ENCODE data around the gene KRT7.
"Not testable (repeated sequence)": the region's sequence is repeated elsewhere in the genome, so short reads cannot be mapped to it uniquely, and the experiment has no call there.

KRT7 gene

GRCh38 chr12:52255926-52256583 lies 23.0 kb downstream of the KRT7 start:
- no peak for DNase-seq (ENCODE audit: low read depth in 2 of 2)

GRCh38 chr12:52256584-52256935 lies 23.5 kb downstream of the KRT7 start:
- no peak for DNase-seq (ENCODE audit: low read depth in 2 of 2)

GRCh38 chr12:52257074-52257551 lies 24.1 kb downstream of the KRT7 start:
- no peak for DNase-seq (ENCODE audit: low read depth in 2 of 2)

GRCh38 chr12:52257922-52258321 lies 24.9 kb downstream of the KRT7 start:
- not testable (repeated sequence) for DNase-seq (ENCODE audit: low read depth in 2 of 2)

- DNase-seq (ENCODE audit: low read depth in 2 of 2) = no peak
Observed at GRCh38 chr12:52258335-52258901, 25.4 kb downstream of the KRT7 start.

GRCh38 chr12:52259657-52260243 lies 26.7 kb downstream of the KRT7 start:
- no peak for DNase-seq (ENCODE audit: low read depth in 2 of 2)

GRCh38 chr12:52260361-52261207 lies 27.5 kb downstream of the KRT7 start:
- no peak for DNase-seq (ENCODE audit: low read depth in 2 of 2)

- no peak for DNase-seq (ENCODE audit: low read depth in 2 of 2)
Observed at GRCh38 chr12:52261208-52261484, 28.1 kb downstream of the KRT7 start.

GRCh38 chr12:52262286-52262685 lies 29.2 kb downstream of the KRT7 start:
- no peak for DNase-seq (ENCODE audit: low read depth in 2 of 2)

GRCh38 chr12:52263761-52264434 lies 30.9 kb downstream of the KRT7 start:
- no peak for DNase-seq (ENCODE audit: low read depth in 2 of 2)

GRCh38 chr12:52264435-52264825 lies 31.4 kb downstream of the KRT7 start:
- no peak for DNase-seq (ENCODE audit: low read depth in 2 of 2)

- DNase-seq (ENCODE audit: low read depth in 2 of 2) = no peak
Observed at GRCh38 chr12:52266514-52266913, 33.5 kb downstream of the KRT7 start.

GRCh38 chr12:52267266-52267665 lies 34.2 kb downstream of the KRT7 start:
- DNase-seq (ENCODE audit: low read depth in 2 of 2) = no peak

- DNase-seq (ENCODE audit: low read depth in 2 of 2) = no peak
Observed at GRCh38 chr12:52267699-52268098, 34.7 kb downstream of the KRT7 start.

GRCh38 chr12:52268212-52268611 lies 35.2 kb downstream of the KRT7 start:
- DNase-seq (ENCODE audit: low read depth in 2 of 2) = no peak

GRCh38 chr12:52270541-52271070 lies 37.6 kb downstream of the KRT7 start:
- DNase-seq (ENCODE audit: low read depth in 2 of 2) = no peak

- no peak for DNase-seq (ENCODE audit: low read depth in 2 of 2)
Observed at GRCh38 chr12:52271158-52271557, 38.1 kb downstream of the KRT7 start.

- DNase-seq (ENCODE audit: low read depth in 2 of 2) = no peak
Observed at GRCh38 chr12:52274521-52275120, 41.6 kb downstream of the KRT7 start, which contains the start of gene KRT86. TSS of gene KRT86 (plus strand) at chr12:52274645. CDS start at chr12:52301917, 27,272 bp downstream.

- DNase-seq (ENCODE audit: low read depth in 2 of 2) = no peak
Observed at GRCh38 chr12:52275686-52276085, 42.6 kb downstream of the KRT7 start.

GRCh38 chr12:52277486-52278245 lies 44.6 kb downstream of the KRT7 start:
- DNase-seq (ENCODE audit: low read depth in 2 of 2) = no peak

Data from stimulated activated CD8-positive, alpha-beta memory T cell treated with anti-CD3 and anti-CD28 coated beads, Interleukin-2, amount 100 ng/mL, for 48 hours (primary cell).